ENCODE results near the gene NEK9. TPM values are rescaled to one million over a fixed set of nuclear protein-coding genes. Genes with fewer than 3 reads are reported as not detected.

NEK9 gene
- total RNA-seq, 6 donors from 2014 or later, result 37.5 to 96.4 (median 78.9) TPM

DNA sequence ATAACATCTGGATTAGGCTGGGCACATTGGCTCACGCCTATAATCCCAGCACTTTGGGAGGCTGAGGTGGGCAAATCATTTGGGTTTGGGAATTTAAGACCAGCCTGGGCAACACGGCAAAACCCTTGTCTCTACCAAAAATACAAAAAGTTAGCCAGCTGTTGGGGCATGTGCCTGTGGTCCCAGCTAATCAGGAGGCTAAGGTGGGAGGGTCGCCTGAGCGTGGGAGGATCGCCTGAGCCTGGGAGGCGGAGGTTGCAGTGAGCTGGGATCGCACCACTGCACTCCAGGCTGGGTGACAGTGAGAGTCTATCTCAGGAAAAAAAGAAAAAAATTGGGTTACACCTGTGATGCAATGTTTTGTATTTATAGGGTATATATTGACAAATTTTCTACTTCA is 5.3 kb downstream of the NEK9 start:
- Histone ChIP-seq H3K27me3 (no peaks in the 10 kb centered on the region), H3K36me3 (peaks cover 9 to 38% (median 26%) of the 10 kb centered on the region in 4 donors), H3K9me3 (no peaks in the 10 kb centered on the region), H3K27ac (peak overlapping the region in 2 of 4 donors; percentile 39 to 65), H3K4me3 (no peak overlapping the region), H3K4me1 (peaks cover 18 to 38% (median 25%) of the 10 kb centered on the region in 4 donors)
- ATAC-seq (ENCODE audit: low FRiP score in 2 of 2) (no peak), DNase-seq (no peak)
- WGBS, 2 donors, result 92 to 94% methylated on average over 7 of the region's 7 CpGs
- TF ChIP-seq POLR2A (IDR thresholded peaks at IDR 0.05) (no peak), POLR2AphosphoS5 (IDR thresholded peaks at IDR 0.05) (no peak), EP300 (IDR thresholded peaks at IDR 0.05) (no peak)
- TF ChIP-seq, protein P1, sequence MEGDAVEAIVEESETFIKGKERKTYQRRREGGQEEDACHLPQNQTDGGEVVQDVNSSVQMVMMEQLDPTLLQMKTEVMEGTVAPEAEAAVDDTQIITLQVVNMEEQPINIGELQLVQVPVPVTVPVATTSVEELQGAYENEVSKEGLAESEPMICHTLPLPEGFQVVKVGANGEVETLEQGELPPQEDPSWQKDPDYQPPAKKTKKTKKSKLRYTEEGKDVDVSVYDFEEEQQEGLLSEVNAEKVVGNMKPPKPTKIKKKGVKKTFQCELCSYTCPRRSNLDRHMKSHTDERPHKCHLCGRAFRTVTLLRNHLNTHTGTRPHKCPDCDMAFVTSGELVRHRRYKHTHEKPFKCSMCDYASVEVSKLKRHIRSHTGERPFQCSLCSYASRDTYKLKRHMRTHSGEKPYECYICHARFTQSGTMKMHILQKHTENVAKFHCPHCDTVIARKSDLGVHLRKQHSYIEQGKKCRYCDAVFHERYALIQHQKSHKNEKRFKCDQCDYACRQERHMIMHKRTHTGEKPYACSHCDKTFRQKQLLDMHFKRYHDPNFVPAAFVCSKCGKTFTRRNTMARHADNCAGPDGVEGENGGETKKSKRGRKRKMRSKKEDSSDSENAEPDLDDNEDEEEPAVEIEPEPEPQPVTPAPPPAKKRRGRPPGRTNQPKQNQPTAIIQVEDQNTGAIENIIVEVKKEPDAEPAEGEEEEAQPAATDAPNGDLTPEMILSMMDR (IDR thresholded peaks at IDR 0.05), result no peak

DNA sequence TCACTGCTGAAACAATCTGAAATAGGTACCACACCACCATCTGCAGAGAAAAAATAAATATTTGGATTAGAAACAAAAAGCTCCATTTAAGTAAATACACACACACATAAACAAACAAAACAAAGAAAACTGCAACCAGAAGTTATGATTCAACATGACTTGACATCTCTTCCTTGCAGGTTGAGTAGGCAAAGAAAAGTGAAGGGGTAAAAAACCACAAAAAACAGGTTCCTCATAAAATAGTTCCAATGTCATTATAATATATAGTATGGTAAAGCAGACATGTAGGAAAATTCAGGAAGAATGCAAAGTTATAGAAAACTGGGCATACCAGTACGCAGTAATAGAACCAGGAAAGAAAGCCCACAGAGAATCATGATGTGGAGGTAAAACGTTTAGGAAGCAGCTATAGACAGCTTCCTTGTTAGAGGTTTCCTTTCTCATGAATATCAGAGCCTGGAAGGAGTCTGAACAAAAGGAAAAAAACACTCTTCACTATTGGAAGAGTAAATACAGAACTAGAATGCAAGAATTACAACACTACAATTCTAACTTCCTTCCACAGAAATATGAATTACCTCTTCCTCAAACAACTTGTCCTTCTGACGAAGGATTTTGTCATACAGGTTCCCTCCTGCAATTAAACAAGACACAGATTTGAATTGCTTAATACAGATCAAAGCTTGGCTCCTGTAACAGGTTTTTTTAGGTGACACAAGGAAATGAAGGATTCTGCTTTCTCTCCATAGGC is 6.1 kb downstream of the NEK9 start:
- H3K27me3 ChIP-seq, result no peaks in the 10 kb centered on the region

DNA sequence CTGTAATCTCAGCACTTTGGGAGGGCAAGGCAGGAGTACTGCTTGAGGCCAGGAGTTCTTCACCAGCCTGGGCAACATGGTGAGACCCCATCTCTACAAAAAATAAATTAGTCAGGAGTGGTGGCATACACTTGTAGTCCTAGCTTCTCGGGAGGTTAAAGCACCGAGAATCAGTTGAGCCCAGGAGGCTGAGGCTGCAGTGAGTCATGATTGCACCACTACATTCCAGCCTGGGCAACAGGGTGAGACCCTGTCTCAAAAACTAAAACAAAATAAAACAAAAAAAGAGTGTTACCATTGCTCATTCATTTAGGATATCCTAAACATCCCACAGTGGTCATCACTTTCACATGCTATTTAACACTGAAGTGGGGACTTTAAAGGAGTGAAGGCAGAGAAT is 7.8 kb downstream of the NEK9 start:
- no peak overlapping the region for H3K4me3 ChIP-seq
- peaks cover 9 to 63% (median 44%) of the 10 kb centered on the region in 4 donors for H3K36me3 ChIP-seq
- ATAC-seq (ENCODE audit: low FRiP score in 2 of 2), result no peak
- no peaks in the 10 kb centered on the region for H3K27me3 ChIP-seq
- no peak for TF ChIP-seq POLR2AphosphoS5 (IDR thresholded peaks at IDR 0.05)
- TF ChIP-seq, protein P1 (IDR thresholded peaks at IDR 0.05), result no peak
- no peak for TF ChIP-seq POLR2A (IDR thresholded peaks at IDR 0.05)
- TF ChIP-seq EP300 (IDR thresholded peaks at IDR 0.05), result no peak
- H3K9me3 ChIP-seq, result no peaks in the 10 kb centered on the region
- H3K4me1 ChIP-seq, result peaks cover 7 to 13% (median 8%) of the 10 kb centered on the region in 4 donors
- DNase-seq, result no peak
- 91 to 100% methylated on average over 2 of the region's 2 CpGs for WGBS, 2 donors
- no peak overlapping the region for H3K27ac ChIP-seq

More for the DNA sequence above, 6.1 kb downstream of the NEK9 start:
- WGBS, 2 donors, result 36 to 40% methylated on average over 3 of the region's 3 CpGs
- no peak for DNase-seq
- no peak for TF ChIP-seq EP300 (IDR thresholded peaks at IDR 0.05)
- TF ChIP-seq, protein P1 (IDR thresholded peaks at IDR 0.05), result no peak
- no peak for TF ChIP-seq POLR2AphosphoS5 (IDR thresholded peaks at IDR 0.05)
- no peak for TF ChIP-seq POLR2A (IDR thresholded peaks at IDR 0.05)
- Histone ChIP-seq H3K36me3 (peaks cover 9 to 46% (median 34%) of the 10 kb centered on the region in 4 donors), H3K27ac (peak overlapping the region in 3 of 4 donors; percentile 4 to 65 (median 39)), H3K4me3 (no peak overlapping the region), H3K9me3 (no peaks in the 10 kb centered on the region), H3K4me1 (peaks cover 13 to 29% (median 20%) of the 10 kb centered on the region in 4 donors)
- ATAC-seq (ENCODE audit: low FRiP score in 2 of 2), result peak in 1 of 2 donors; percentile 21

DNA sequence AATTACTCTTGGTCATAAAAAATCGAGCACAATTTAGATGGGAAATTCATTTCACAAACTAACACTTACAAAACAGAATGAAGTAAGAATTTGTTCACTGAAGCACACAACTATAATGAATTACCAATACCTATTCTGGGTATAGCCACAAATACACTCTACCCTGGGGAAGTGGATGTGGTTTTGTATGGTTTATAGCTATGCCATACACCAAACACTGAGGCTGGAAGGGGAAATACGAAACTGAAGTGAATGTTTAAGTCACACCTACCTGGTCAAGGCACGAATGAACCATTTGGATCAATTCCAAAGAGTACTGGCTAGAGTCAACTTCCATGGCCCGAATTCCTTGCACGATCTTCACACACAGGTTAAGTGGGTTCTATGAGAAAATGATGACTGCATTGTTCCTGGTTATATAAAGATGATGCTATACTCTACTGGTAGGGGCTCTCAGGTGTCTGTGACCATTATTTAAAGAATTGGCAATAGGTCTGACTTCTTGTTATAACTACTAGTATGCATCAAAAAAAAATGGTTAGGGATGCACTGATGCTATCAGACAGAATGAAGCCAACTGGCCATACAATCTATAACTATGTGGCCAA is 12.8 kb downstream of the NEK9 start:
- ATAC-seq (ENCODE audit: low FRiP score in 2 of 2) (no peak), DNase-seq (no peak)
- Histone ChIP-seq H3K27me3 (no peaks in the 10 kb centered on the region), H3K9me3 (no peaks in the 10 kb centered on the region), H3K4me3 (no peak overlapping the region), H3K4me1 (no peaks in the 10 kb centered on the region), H3K27ac (no peak overlapping the region), H3K36me3 (peaks cover 33 to 100% (median 74%) of the 10 kb centered on the region in 4 donors)
- TF ChIP-seq POLR2A (IDR thresholded peaks at IDR 0.05) (no peak), POLR2AphosphoS5 (IDR thresholded peaks at IDR 0.05) (no peak), EP300 (IDR thresholded peaks at IDR 0.05) (no peak)
- TF ChIP-seq, protein P1 (IDR thresholded peaks at IDR 0.05), result no peak
- 74 to 80% methylated on average over 5 of the region's 5 CpGs for WGBS, 2 donors

Data from upper lobe of left lung (tissue), 6 donors.